K562 (cell line): ENCODE results near the gene ZNF615. TPM values are rescaled to one million over a fixed set of nuclear protein-coding genes. Genes with fewer than 3 reads are reported as not detected.

Experiments
- ATAC-seq: fragments of 200-7000 bp; cut with Tn5 transposase; 3 replicates; pipeline ENCODE4 v1.9.1; 2020; ENCODE audit warnings: moderate library complexity
- BruUV-seq: library from RNA; stranded (reverse); fragments of 400-500 nt; replicated peaks from 2 replicates; lab custom pipeline; 2021; lab: Mats Ljungman, UMichigan
- CTCF ChIA-PET: fragments of 300-600 bp; formaldehyde crosslinking; extraction: SDS; loops from one replicate; lab custom pipeline; 2021; ENCODE audit warnings: low intra/inter-chr PET ratio; lab: Yijun Ruan, JAX
- POLR2A ChIA-PET: fragments of 300-600, 350-650 bp; sonication (Branson Sonifier 250); formaldehyde crosslinking; extraction: SDS; loops from one replicate; lab custom pipeline; 2021; ENCODE audit warnings: antibody characterized with exemption, inconsistent platforms; lab: Yijun Ruan, JAX
- DNase-seq, 4 experiments: peaks; one replicate each; pipeline versions ENCODE4 v3.0.0 to v3.0.0-alpha.2; 2011 to 2018; ENCODE audit warnings: low spot score in 3 of 4, mixed read lengths in 3 of 4; ENCODE audit errors: extremely low read depth in 1 of 4
- FAIRE-seq: peaks from 2 replicates; lab custom pipeline; 2011; peaks lifted over from hg19 to GRCh38; lab: Jason Lieb, UNC
- H2AFZ ChIP-seq: 2 replicates; pipeline ENCODE4 v1.6.0; 2011; ENCODE audit warnings: low read depth, low read length, control low read depth, inconsistent platforms
- H3K27ac ChIP-seq: fragments of 200-600 bp; 3 replicates; pipeline ENCODE4 v1.8.0; 2011; ENCODE audit warnings: low read depth, mild to moderate bottlenecking, control low read depth, inconsistent platforms, low read length, moderate library complexity, mixed read lengths; ENCODE audit errors: extremely low read depth
- H3K27me3 ChIP-seq, 2 experiments: fragments of 300-600 bp in 1 of 2; 2 replicates in 1 of 2; 3 replicates in 1 of 2; pipeline versions ENCODE4 v1.6.0 to v1.8.0; 2011; ENCODE audit warnings: inconsistent platforms in 2 of 2, low read length in 2 of 2, mild to moderate bottlenecking in 1 of 2, mixed read lengths in 1 of 2, moderate library complexity in 1 of 2; ENCODE audit not compliant: control insufficient read depth in 2 of 2, insufficient read depth in 2 of 2
- H3K36me3 ChIP-seq: fragments of 300-600 bp; 3 replicates; pipeline ENCODE4 v1.8.0; 2011; ENCODE audit warnings: mild to moderate bottlenecking, low read length, inconsistent platforms; ENCODE audit not compliant: control insufficient read depth, insufficient read depth
- H3K4me1 ChIP-seq, 2 experiments: fragments of 200-600 bp in 1 of 2; replicated peaks in 1 of 2; 2 replicates in 1 of 2; 3 replicates in 1 of 2; pipeline versions ENCODE4 v1.5.1 to v1.8.0; 2011; ENCODE audit warnings: inconsistent platforms in 2 of 2, low read length in 2 of 2, mild to moderate bottlenecking in 1 of 2, mixed read lengths in 1 of 2, moderate library complexity in 1 of 2; ENCODE audit not compliant: control insufficient read depth in 2 of 2, insufficient read depth in 2 of 2
- H3K4me2 ChIP-seq: 2 replicates; pipeline ENCODE4 v1.6.1; 2011; ENCODE audit warnings: low read length, control low read depth, inconsistent platforms, mixed read lengths; ENCODE audit not compliant: insufficient read depth
- H3K4me3 ChIP-seq: fragments of 200-600 bp; sonication (generic), shearing (Covaris generic); 2 replicates; pipeline ENCODE4 v1.5.1; 2016; ENCODE audit warnings: control low read depth, inconsistent platforms
- H3K79me2 ChIP-seq: fragments of 200-600 bp; 3 replicates; pipeline ENCODE4 v1.8.0; 2011; ENCODE audit warnings: low read length, inconsistent platforms; ENCODE audit not compliant: control insufficient read depth, insufficient read depth
- H3K9ac ChIP-seq, 2 experiments: 2 replicates each; pipeline versions ENCODE4 v1.6.0 to v1.6.1; 2011; ENCODE audit warnings: low read depth in 2 of 2, low read length in 2 of 2, control low read depth in 1 of 2, inconsistent platforms in 1 of 2, mild to moderate bottlenecking in 1 of 2, mixed read lengths in 1 of 2; ENCODE audit not compliant: insufficient read depth in 1 of 2
- H3K9me1 ChIP-seq: one replicate; pipeline ENCODE4 v1.6.0; 2011; ENCODE audit warnings: inconsistent platforms, mild to moderate bottlenecking, low read length, moderate library complexity; ENCODE audit not compliant: control insufficient read depth, insufficient read depth
- H3K9me3 ChIP-seq: replicated peaks from 2 replicates; pipeline ENCODE4 v1.5.1; 2011; ENCODE audit warnings: low read depth, low read length, inconsistent platforms; ENCODE audit not compliant: control insufficient read depth, insufficient read depth
- H4K20me1 ChIP-seq: replicated peaks from 2 replicates; pipeline ENCODE4 v1.6.1; 2011; ENCODE audit warnings: low read length, inconsistent platforms, mixed read lengths; ENCODE audit not compliant: control insufficient read depth, insufficient read depth
- BCL6 ChIP-seq: fragments of 250-450 bp; sonication (Bioruptor Pico); IDR thresholded peaks from 2 replicates; pipeline ENCODE4 v1.4.0; 2020
- CBX3 ChIP-seq, 2 experiments: IDR thresholded peaks; 1 replicate in 1 of 2; 2 replicates in 1 of 2; pipeline ENCODE4 v1.6.1; 2012; ENCODE audit warnings: inconsistent platforms in 2 of 2, low read length in 2 of 2, borderline replicate concordance in 1 of 2, control low read depth in 1 of 2
- E2F3 ChIP-seq: fragments of 250-450 bp; sonication (Bioruptor Pico); IDR thresholded peaks from 2 replicates; pipeline ENCODE4 v1.4.0; 2020; ENCODE audit warnings: mild to moderate bottlenecking
- FOS ChIP-seq: IDR thresholded peaks from 3 replicates; pipeline ENCODE4 v1.6.1; 2011; ENCODE audit not compliant: insufficient read length; ENCODE audit errors: extremely low read depth
- MTA3 ChIP-seq: fragments of 450-650 bp; formaldehyde crosslinking; IDR thresholded peaks from 2 replicates; pipeline ENCODE4 v1.6.1; 2017; ENCODE audit warnings: mild to moderate bottlenecking, borderline replicate concordance
- NFRKB ChIP-seq: fragments of 450-650 bp; IDR thresholded peaks from 2 replicates; pipeline ENCODE4 v1.6.1; 2016; ENCODE audit warnings: low read depth
- POLR2A ChIP-seq: fragments of 450-650 bp; conservative IDR thresholded peaks from 2 replicates; pipeline ENCODE4 v1.6.1; 2016
- RBM25 ChIP-seq: fragments of 200-400 bp; formaldehyde crosslinking; IDR thresholded peaks from 2 replicates; pipeline ENCODE4 v1.6.1; 2018; ENCODE audit warnings: low read length, low read depth, moderate library complexity; ENCODE audit not compliant: severe bottlenecking
- SOX6 ChIP-seq: fragments of 450-650 bp; IDR thresholded peaks from 2 replicates; pipeline ENCODE4 v1.6.1; 2014; ENCODE audit warnings: mild to moderate bottlenecking
- TRIM28 ChIP-seq: fragments of 450-650 bp; IDR thresholded peaks from 2 replicates; pipeline ENCODE4 v1.6.1; 2017
- XRCC3 ChIP-seq: fragments of 450-650 bp; IDR thresholded peaks from 2 replicates; pipeline ENCODE4 v1.6.1; 2017; ENCODE audit warnings: mild to moderate bottlenecking, moderate library complexity
- ZNF274 ChIP-seq: IDR thresholded peaks from 2 replicates; pipeline ENCODE4 v1.6.1; 2011; ENCODE audit warnings: low read depth, mild to moderate bottlenecking, low read length, moderate library complexity, borderline replicate concordance
- ZNF696 ChIP-seq: fragments of 250-450 bp; sonication (Bioruptor Pico); conservative IDR thresholded peaks from 2 replicates; pipeline ENCODE4 v1.4.0; 2020; ENCODE audit warnings: mild to moderate bottlenecking, moderate library complexity
- ZNF75A ChIP-seq: fragments of 450-650 bp; formaldehyde crosslinking; IDR thresholded peaks from 2 replicates; pipeline ENCODE4 v1.4.0; 2020; ENCODE audit warnings: mild to moderate bottlenecking
- WGBS: fragments of 100-300 bp; shearing (Covaris generic); methylation state at CpG from one replicate; pipeline ENCODE4 v1.1.6; 2016; ENCODE audit warnings: low coverage, mixed read lengths; ENCODE audit not compliant: insufficient coverage; ENCODE audit errors: missing lambda C conversion rate; 5-methylcytosine and 5-hydroxymethylcytosine counted together
- in situ Hi-C: fragments of 300-500 bp; cut with MboI; formaldehyde crosslinking; loops from 4 replicates; pipeline ENCODE4 v1.15.0; 2018; ENCODE audit warnings: inconsistent platforms, mixed read lengths
- intact Hi-C: fragments of 100-400 bp; cut with micrococcal nuclease; formaldehyde crosslinking; loops from 2 replicates; pipeline ENCODE4 v1.14.2; 2022
- polyA plus RNA-seq, 8 experiments: library from polyadenylated mRNA; depleted of rRNA in 4 of 8; stranded (reverse) in 5 of 8; unstranded in 3 of 8; fragments of >200 nt; fragmentation: Nextera tagmentation in 2 of 8; fragmentation: Illumina TruSeq in 1 of 8; extraction: Ambion mirVana in 2 of 8; extraction: Trizol in 1 of 8; gene quantifications; 2 replicates each; pipeline versions ENCODE4 v1.2.1 to v1.2.3, GENCODE V29; 2011 to 2014; ENCODE audit warnings: inconsistent platforms in 1 of 8, missing spikeins in 1 of 8
- total RNA-seq, 7 experiments: library from RNA; depleted of rRNA in 6 of 7; stranded (reverse); fragments of >200 nt in 6 of 7; fragmentation: Illumina TruSeq in 2 of 7; extraction: Trizol in 2 of 7; gene quantifications; 2 replicates each; pipeline versions ENCODE4 v1.2.1 to v1.2.3, GENCODE V29; 2011 to 2021; ENCODE audit warnings: low replicate concordance in 1 of 7
- TF ChIP-seq, protein P1 (sequence below): fragments of 450-650 bp; IDR thresholded peaks from 2 replicates; pipeline ENCODE4 v1.6.1; 2018; ENCODE audit warnings: mild to moderate bottlenecking, low read depth; ENCODE audit not compliant: partially characterized antibody

ZNF615 gene
- total and polyA plus RNA-seq, 9 of the 15 experiments (the other 6 are each of a cell fraction or from before 2014, with no cell fraction given): 1.2 to 4.4 (median 2.7) TPM

DNA sequence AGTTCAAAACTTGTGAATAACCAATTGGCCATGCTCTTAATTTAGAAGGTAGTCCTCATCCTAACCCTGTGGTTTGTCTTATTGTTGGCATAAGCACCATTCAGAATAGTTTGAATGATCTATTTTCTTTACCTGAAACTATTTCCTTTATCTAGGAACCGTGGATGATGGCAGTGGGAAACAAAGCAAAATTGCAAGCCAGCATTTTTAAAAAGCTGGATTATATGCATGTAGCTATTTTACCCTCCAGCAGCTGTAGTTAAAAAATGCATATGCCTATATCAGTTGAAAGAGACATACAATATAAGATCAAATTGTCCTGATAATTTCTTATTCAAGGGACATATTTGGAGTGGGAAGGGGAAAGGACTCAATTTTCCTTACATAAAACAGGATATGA, 61.4 kb downstream of the ZNF615 start (continued):
- TF ChIP-seq BCL6 (CRISPR knock-in tag): no peak
- no peak for TF ChIP-seq ZNF696 (CRISPR knock-in tag)
- TF ChIP-seq, all 486 proteins: peak for 2

- Histone ChIP-seq H3K4me2 (no peak overlapping the region), H3K9me1 (no peaks in the 10 kb centered on the region), H3K79me2 (no peaks in the 10 kb centered on the region), H3K27me3 (no peaks in the 10 kb centered on the region), H3K9me3 (peaks cover 30% of the 10 kb centered on the region), H3K9ac (no peak overlapping the region), H3K4me3 (no peak overlapping the region), H3K4me1 (peaks cover 0 to 3% of the 10 kb centered on the region in 2 experiments; a peak in 1 of 5 replicates), H3K36me3 (peaks cover 33% of the 10 kb centered on the region), H3K27ac (no peak overlapping the region), H2AFZ (no peak overlapping the region), H4K20me1 (no peaks in the 10 kb centered on the region)
- peak; percentile 76 for TF ChIP-seq RBM25
- TF ChIP-seq CBX3 (IDR thresholded peaks at IDR 0.05; ENCODE audit: borderline replicate concordance in 1 of 2, low read length in 2 of 2): peak in 1 of 2 experiments; percentile 20; a peak in 1 of 3 replicates
- TF ChIP-seq NFRKB: peak; percentile 33; the same call in 1 of the 2 replicates
- TF ChIP-seq, protein P1, sequence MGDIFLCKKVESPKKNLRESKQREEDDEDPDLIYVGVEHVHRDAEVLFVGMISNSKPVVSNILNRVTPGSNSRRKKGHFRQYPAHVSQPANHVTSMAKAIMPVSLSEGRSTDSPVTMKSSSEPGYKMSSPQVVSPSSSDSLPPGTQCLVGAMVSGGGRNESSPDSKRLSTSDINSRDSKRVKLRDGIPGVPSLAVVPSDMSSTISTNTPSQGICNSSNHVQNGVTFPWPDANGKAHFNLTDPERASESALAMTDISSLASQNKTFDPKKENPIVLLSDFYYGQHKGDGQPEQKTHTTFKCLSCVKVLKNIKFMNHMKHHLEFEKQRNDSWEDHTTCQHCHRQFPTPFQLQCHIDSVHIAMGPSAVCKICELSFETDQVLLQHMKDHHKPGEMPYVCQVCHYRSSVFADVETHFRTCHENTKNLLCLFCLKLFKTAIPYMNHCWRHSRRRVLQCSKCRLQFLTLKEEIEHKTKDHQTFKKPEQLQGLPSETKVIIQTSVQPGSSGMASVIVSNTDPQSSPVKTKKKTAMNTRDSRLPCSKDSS: peak; percentile 78
- no peak for TF ChIP-seq MTA3
- TF ChIP-seq XRCC3: peak; percentile 42; the same call in 1 of the 2 replicates
- 0 out of 2 replicates have a peak, but pooled peaks have one; percentile 31 for TF ChIP-seq SOX6
- TF ChIP-seq ZNF274: peak; percentile 87
- no peak for TF ChIP-seq FOS
- no peak for TF ChIP-seq POLR2A
- TF ChIP-seq TRIM28: peak; percentile 80
- TF ChIP-seq E2F3 (CRISPR knock-in tag): no peak
- TF ChIP-seq ZNF75A (CRISPR knock-in tag): peak; percentile 98
- DNase-seq: no peak
- WGBS: 25% methylated on average over 7 of the region's 7 CpGs
- in situ Hi-C loops (no loop called here), intact Hi-C loops (no loop called here)
- ATAC-seq: no peak
- FAIRE-seq: no peak
- ChIA-PET CTCF (no interaction called here), POLR2A (no interaction called here)
- BruUV-seq: no TSS peak
Measured at GRCh38 chr19:51944798-51945552, 63.0 kb downstream of the ZNF615 start.
